ENCODE results near the gene CHKA.
A peak's percentile ranks its signal among the peaks of the same experiment; 100 is the strongest.
"Not testable (repeated sequence)": the region's sequence is repeated elsewhere in the genome, so short reads cannot be mapped to it uniquely, and the experiment has no call there.

Gene CHKA

GRCh38 chr11:68115285-68115684, 5.9 kb downstream of the CHKA start:
- DNase-seq = peak; percentile 57 to 58

- no peak for DNase-seq
Measured at GRCh38 chr11:68113986-68114385, 7.2 kb downstream of the CHKA start.

- DNase-seq = no peak
Measured at GRCh38 chr11:68107689-68108088, 13.5 kb downstream of the CHKA start.

- no peak for DNase-seq
Measured at GRCh38 chr11:68106165-68106940, 14.8 kb downstream of the CHKA start.

- no peak for DNase-seq
Measured at GRCh38 chr11:68099474-68100405, 21.4 kb downstream of the CHKA start.

- DNase-seq = no peak
Measured at GRCh38 chr11:68099057-68099456, 22.1 kb downstream of the CHKA start.

- no peak for DNase-seq
Measured at GRCh38 chr11:68096962-68097361, 24.2 kb downstream of the CHKA start.

- DNase-seq = no peak
Measured at GRCh38 chr11:68093565-68093964, 27.6 kb downstream of the CHKA start.

GRCh38 chr11:68092946-68093345, 28.2 kb downstream of the CHKA start:
- DNase-seq = not testable (repeated sequence)

- no peak for DNase-seq
Measured at GRCh38 chr11:68092411-68092810, 28.8 kb downstream of the CHKA start.

- peak; percentile 53 to 56 for DNase-seq
Measured at GRCh38 chr11:68090706-68091105, 30.5 kb downstream of the CHKA start.

- DNase-seq = no peak
Measured at GRCh38 chr11:68090287-68090686, 30.9 kb downstream of the CHKA start.

- DNase-seq = no peak
Measured at GRCh38 chr11:68089679-68090078, 31.5 kb downstream of the CHKA start.

- no peak for DNase-seq
Measured at GRCh38 chr11:68083517-68083916, 37.7 kb downstream of the CHKA start.

GRCh38 chr11:68082481-68082880, 38.7 kb downstream of the CHKA start:
- no peak for DNase-seq

- no peak for DNase-seq
Measured at GRCh38 chr11:68081691-68082090, 39.5 kb downstream of the CHKA start.

- DNase-seq = no peak
Measured at GRCh38 chr11:68080860-68081259, 40.3 kb downstream of the CHKA start.

- DNase-seq = no peak
Measured at GRCh38 chr11:68077617-68078582, 43.3 kb downstream of the CHKA start.

- no peak for DNase-seq
Measured at GRCh38 chr11:68076371-68077042, 44.7 kb downstream of the CHKA start.

GRCh38 chr11:68074584-68075352, 46.4 kb downstream of the CHKA start:
- DNase-seq = no peak

All from Kasumi-1 (cell line).